Myocyte (in vitro differentiated cells): ENCODE data around the gene SLC6A8. TPM values are rescaled to one million over a fixed set of nuclear protein-coding genes. Genes with fewer than 3 reads are reported as not detected.
"Not testable (repeated sequence)": the region's sequence is repeated elsewhere in the genome, so short reads cannot be mapped to it uniquely, and the experiment has no call there.

ENCODE experiments used
- DNase-seq: peaks from one replicate; pipeline ENCODE4 v3.0.0-alpha.2; 2012; ENCODE audit warnings: low read depth
- total RNA-seq: library from RNA; depleted of rRNA; stranded (reverse); fragments of >200 nt; gene quantifications from 2 replicates; pipeline ENCODE4 v1.2.3, GENCODE V29; 2014

SLC6A8 gene
- total RNA-seq, 1 donor from 2014 or later = 39.8 TPM

- no peak for DNase-seq
Observed at GRCh38 chrX:153728951-153729631, 41.4 kb downstream of the SLC6A8 start.

GRCh38 chrX:153730115-153730514, 42.4 kb downstream of the SLC6A8 start:
- DNase-seq = not testable (repeated sequence)

GRCh38 chrX:153731117-153731844, 43.6 kb downstream of the SLC6A8 start:
- DNase-seq = no peak

GRCh38 chrX:153731845-153732215, 44.1 kb downstream of the SLC6A8 start:
- no peak for DNase-seq

GRCh38 chrX:153732401-153732800, 44.7 kb downstream of the SLC6A8 start:
- no peak for DNase-seq

- DNase-seq = no peak
Observed at GRCh38 chrX:153733651-153734240, 46.0 kb downstream of the SLC6A8 start.

- DNase-seq = no peak
Observed at GRCh38 chrX:153734871-153735270, 47.1 kb downstream of the SLC6A8 start.

GRCh38 chrX:153735274-153735673, 47.5 kb downstream of the SLC6A8 start:
- no peak for DNase-seq

- no peak for DNase-seq
Observed at GRCh38 chrX:153736071-153736820, 48.5 kb downstream of the SLC6A8 start.

GRCh38 chrX:153736871-153737441, 49.2 kb downstream of the SLC6A8 start:
- peak; percentile 55 for DNase-seq

GRCh38 chrX:153738056-153738605, 50.4 kb downstream of the SLC6A8 start:
- no peak for DNase-seq

- DNase-seq = no peak
Observed at GRCh38 chrX:153739754-153740486, 52.2 kb downstream of the SLC6A8 start.

- no peak for DNase-seq
Observed at GRCh38 chrX:153740631-153741222, 53.0 kb downstream of the SLC6A8 start.

GRCh38 chrX:153741446-153741845, 53.7 kb downstream of the SLC6A8 start:
- DNase-seq = no peak

- DNase-seq = not testable (repeated sequence)
Observed at GRCh38 chrX:153742111-153742510, 54.4 kb downstream of the SLC6A8 start.

GRCh38 chrX:153742796-153743467, 55.2 kb downstream of the SLC6A8 start:
- not testable (repeated sequence) for DNase-seq

GRCh38 chrX:153743468-153744209, 55.9 kb downstream of the SLC6A8 start:
- not testable (repeated sequence) for DNase-seq

- no peak for DNase-seq
Observed at GRCh38 chrX:153744210-153745066, 56.7 kb downstream of the SLC6A8 start.
